Ovary (tissue), 3 donors: ENCODE measurements around the gene GRIK4.

Source experiments
- CTCF ChIP-seq, 3 donors: fragments of 450-650 bp in 2 of 3; fragments of 200-600 bp in 1 of 3; IDR thresholded peaks; one replicate each; pipeline versions ENCODE4 v1.5.1 to v1.8.0; 2016 to 2022; ENCODE audit warnings: antibody characterized with exemption in 3 of 3, mild to moderate bottlenecking in 1 of 3
- POLR2A ChIP-seq: fragments of 450-650 bp; IDR thresholded peaks from one replicate; pipeline ENCODE4 v1.6.1; 2017; ENCODE audit warnings: antibody characterized with exemption, mild to moderate bottlenecking, moderate library complexity
- donor health status: DM: no; HTN: no; CAD: no.

- no peak for TF ChIP-seq CTCF (IDR thresholded peaks at IDR 0.05)
- no peak for TF ChIP-seq POLR2A
These were observed 500.5 kb downstream of the GRIK4 start for GRCh38 chr11:121012091-121012490.
